GM21619 (cell line): Measurements from ENCODE around the gene ERI3.

Experiments
- ATAC-seq: cut with Tn5 transposase; IDR thresholded peaks from one replicate; pipeline ENCODE4 v1.9.1; 2021; ENCODE audit not compliant: unreplicated experiment

The ERI3 gene

DNA sequence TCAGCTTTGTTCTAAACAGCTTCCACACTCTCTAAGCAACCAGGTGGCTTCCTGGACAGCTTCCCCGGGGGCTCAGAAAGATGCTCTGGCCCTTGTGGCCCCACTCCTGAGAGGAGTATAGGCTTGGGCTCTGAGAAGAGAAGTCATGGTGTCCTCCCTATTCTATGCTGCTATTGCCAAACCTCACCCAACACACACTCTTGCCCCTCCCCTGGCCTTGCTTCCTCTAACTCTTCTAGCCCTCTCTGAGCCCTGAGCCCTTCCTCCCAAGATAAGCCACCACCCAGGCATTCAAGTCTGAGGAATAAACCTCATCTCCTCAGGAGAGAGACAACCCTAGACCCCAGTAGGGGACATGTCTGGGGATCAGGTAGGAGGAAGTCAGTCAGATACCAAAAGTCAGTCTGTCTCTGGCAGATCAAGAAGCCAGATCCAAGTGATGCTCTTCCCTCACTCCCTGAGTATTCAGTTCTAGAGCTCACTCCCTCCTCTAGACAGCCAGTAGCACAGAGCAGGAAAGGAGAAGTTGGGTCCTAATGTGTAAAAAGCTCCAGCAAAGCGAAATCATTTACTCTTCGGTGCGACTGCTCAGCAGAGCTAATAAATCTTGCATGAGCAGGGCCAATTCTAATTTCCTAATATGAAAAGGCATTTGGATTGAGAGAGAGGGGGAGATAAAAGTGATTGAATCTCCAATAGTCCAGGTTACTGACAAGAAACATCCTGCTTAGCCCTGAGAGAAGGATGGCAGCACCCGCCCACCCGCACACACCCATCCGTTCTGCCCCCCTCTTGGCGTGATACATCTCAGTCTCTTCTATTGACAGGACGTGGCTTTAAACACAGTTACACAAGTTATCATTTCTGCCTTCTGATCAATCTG, 91.2 kb downstream of the ERI3 start:
- no peak for ATAC-seq

- ATAC-seq: no peak
These were observed 92.1 kb downstream of the ERI3 start for GRCh38 chr1:44262816-44263567.

- ATAC-seq: no peak
These were observed 92.6 kb downstream of the ERI3 start for GRCh38 chr1:44262414-44262813.

DNA sequence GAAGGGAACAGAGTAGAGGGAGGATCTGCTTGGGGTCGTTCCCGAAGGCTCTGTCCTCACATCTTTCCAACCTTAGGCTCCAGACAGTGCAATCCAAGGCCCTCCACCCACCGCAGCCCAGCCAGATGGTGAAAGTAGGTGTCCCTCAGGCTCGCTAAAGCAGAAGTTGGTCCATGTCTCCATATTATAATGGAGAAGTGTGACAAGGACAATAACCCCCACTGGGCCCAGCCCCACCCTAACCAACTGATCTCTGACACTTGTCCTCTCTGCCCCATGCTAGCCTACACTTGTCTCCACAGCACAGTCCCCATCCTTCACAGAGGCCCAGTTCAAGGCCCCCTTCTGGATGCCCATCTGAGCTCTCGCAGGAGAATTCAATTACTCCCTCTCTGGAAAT, 93.1 kb downstream of the ERI3 start:
- no peak for ATAC-seq

GRCh38 chr1:44261171-44261817, 93.8 kb downstream of the ERI3 start:
- ATAC-seq: no peak

DNA sequence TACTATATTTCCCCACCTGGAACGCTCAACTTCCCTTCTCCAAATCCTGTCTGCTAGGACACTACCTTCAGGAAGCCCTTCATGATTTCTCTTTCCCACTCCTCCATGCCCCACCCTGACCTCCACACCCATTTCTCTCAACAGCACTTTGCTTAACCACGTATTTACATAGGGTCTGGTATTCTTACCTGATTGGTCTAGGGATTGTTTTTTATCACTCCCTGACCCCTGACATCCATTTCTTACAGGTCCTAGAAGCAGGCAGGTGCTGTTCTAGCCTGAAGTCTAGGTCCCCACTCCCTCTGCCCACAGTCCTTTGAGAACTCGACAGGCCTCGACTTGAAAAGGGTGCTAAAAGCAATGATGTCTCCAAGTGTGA, 94.3 kb downstream of the ERI3 start:
- no peak for ATAC-seq

- ATAC-seq: no peak
These were observed 96.0 kb downstream of the ERI3 start for GRCh38 chr1:44259090-44259489.

DNA sequence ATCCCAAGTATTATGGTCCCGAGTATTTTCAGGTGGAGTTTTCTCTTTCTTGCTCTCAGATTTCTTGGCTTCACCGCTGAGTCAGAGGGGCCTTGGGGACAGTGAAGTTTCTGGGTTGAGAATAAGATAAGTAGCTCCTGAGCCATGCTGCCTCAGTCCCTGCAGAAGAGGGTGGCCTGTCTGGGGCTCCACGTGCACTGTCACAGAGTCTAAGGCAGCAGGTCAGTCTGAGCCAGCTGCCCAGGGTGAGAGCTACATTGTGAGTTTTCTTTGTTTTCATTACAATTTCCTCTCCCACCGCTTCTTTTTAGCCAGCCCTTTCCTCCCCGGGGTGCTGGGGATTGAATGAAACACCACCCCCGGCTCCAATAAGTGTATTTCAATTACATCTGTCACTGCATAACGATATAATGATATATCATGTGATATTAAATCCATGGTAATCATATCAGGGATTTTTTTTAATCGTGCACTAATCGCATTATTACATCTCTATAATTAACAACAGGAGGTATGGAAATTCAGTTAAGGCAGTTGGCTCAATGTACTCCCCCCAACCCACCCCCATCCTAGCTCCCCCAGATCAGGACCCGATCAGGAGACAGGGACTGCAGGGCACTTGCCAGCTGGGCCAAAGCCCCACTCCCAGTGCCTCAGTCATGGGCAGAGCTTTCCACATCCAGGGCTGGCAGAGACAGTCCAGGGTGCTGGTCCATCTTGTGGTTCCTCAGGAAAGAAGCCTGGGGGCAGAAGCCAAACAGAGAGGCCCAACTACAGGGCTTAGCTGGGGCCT, 98.1 kb downstream of the ERI3 start:
- no peak for ATAC-seq

- no peak for ATAC-seq
These were observed 100.6 kb downstream of the ERI3 start for GRCh38 chr1:44254392-44254910.

DNA sequence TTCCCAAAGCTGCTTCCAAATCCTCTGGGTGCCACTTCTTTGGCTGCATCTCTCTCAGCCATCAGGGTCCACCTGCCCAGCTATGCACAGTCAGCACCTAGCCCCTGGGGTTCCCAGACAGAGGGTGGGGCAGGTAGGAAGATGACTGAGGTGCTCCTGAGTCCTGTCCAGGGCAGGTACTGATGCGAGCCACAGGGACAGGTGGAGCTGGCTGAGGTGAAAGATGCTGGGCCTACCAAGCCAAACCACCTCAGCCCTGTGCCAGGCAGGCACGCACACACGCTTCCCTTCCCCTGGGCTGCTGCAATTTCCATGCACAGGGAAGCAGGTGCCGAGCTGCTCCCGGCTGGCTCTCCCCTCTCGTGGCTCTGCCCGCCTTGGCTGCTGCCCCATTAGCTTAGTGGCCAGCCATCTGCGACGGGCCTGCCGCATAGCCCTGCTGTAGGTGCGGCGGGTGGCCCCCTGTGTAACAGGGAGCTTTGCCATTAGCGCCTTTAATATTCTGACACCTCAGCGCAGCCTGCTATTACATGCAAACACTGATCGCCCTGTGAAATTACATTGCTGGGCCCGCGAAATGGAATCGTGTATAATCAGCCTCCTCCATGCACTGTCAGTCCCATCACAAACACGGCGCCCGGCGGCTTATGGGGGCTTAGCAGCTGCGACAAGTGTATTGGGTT, 102.9 kb downstream of the ERI3 start:
- ATAC-seq: no peak

- ATAC-seq: no peak
These were observed 103.6 kb downstream of the ERI3 start for GRCh38 chr1:44251486-44251885.

DNA sequence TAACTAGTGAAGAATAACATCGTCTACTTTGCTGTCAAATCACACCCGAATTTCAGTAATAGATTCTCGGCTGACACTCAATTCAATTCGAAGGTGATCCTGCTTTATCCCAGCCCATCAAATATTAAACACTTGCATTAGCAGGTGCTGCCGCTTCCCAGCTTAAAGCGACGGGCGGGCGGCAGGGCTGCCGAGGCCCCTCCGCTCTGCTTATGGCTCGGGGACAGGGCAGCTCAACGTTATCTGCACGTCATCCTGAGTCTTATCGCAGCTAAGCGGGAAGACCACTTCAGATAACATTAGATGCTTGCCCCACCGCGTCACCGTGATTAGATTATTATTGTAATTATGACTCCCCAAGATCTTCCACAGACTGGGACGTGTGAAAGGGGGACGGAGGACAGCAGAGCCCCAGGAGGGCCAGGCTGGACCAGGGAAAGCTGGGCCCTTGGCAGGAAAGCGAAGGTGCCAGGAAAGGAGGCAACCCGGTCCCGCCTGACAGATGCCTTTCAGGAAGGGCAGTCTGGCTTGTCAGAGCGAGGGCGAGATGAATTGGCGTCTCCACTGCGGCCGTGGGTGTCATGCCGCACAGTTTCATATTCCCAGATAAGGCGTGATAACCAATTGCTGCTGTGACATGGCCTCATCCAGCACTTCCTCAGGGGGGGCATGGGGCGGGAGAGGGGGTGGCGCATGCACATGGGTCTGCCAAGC, 104.8 kb downstream of the ERI3 start:
- no peak for ATAC-seq

GRCh38 chr1:44249543-44249942, 105.5 kb downstream of the ERI3 start:
- ATAC-seq: no peak

- ATAC-seq: no peak
These were observed 108.3 kb downstream of the ERI3 start for GRCh38 chr1:44246806-44247205.

DNA sequence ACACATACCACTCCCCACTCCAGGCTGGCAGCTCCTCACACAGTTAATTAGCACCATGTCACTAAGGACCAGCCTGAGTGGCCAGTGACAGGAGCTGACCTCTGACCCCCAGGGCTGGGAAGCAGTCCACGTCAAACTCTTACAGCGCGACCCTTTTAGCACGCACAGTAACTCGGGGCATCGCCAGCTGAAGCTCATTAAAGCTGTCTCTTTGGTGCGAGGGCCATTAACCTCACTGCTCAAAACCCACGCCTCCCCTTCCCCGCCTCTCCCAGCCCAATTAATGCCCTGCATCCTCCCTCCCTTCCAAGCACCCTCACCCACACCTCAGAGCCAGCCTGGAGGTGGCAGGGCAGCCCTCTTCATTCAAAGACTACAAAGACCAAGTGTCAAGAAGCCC, 110.1 kb downstream of the ERI3 start:
- ATAC-seq: no peak

- no peak for ATAC-seq
These were observed 111.1 kb downstream of the ERI3 start for GRCh38 chr1:44243782-44244495.

- ATAC-seq: no peak
These were observed 112.3 kb downstream of the ERI3 start for GRCh38 chr1:44242746-44243145.

- ATAC-seq: no peak
These were observed 114.0 kb downstream of the ERI3 start for GRCh38 chr1:44240802-44241671.
